ENCODE results near the gene ACYP2. TPM values are rescaled to one million over a fixed set of nuclear protein-coding genes. Genes with fewer than 3 reads are reported as not detected.

ACYP2 gene
- 3.2 and 11.6 TPM in 2 replicates for total RNA-seq

GRCh38 chr2:54115284-54116137 lies at the start of gene ACYP2:
TSS of gene ACYP2 (plus strand) at chr2:54115615.

GRCh38 chr2:54256091-54256694 lies 140.8 kb downstream of the ACYP2 start, which contains the start of gene TSPYL6:
TSS of gene TSPYL6 (minus strand) at chr2:54256229. CDS start at chr2:54256151, 78 bp downstream.

Other genes with a start within 250 kb of the ACYP2 start
- gene PSME4, start 144.6 kb upstream of the ACYP2 start, total RNA-seq, result 42.4 and 50.0 TPM in 2 replicates
- not detected in 2 replicates for gene TSPYL6, start 140.6 kb downstream of the ACYP2 start, total RNA-seq